Measurements from ENCODE around the gene SPTLC3.
"Not testable (repeated sequence)": the region's sequence is repeated elsewhere in the genome, so short reads cannot be mapped to it uniquely, and the experiment has no call there.

SPTLC3 gene

GRCh38 chr20:13008761-13009681 is at the start of gene SPTLC3:
SPTLC3 (plus strand) TSS chr20:13008972; CDS start chr20:13009268, 296 bp downstream.
- no peak for DNase-seq

- no peak for DNase-seq
These were observed 47.0 kb upstream of the SPTLC3 start for GRCh38 chr20:12961725-12962124.

GRCh38 chr20:12962895-12963294 is 45.9 kb upstream of the SPTLC3 start:
- no peak for DNase-seq

GRCh38 chr20:12963416-12963815 is 45.4 kb upstream of the SPTLC3 start:
- DNase-seq, result no peak

GRCh38 chr20:12965212-12965869 is 43.4 kb upstream of the SPTLC3 start:
- no peak for DNase-seq

- DNase-seq, result no peak
These were observed 42.9 kb upstream of the SPTLC3 start for GRCh38 chr20:12965870-12966251.

- DNase-seq, result peak; percentile 10
These were observed 42.2 kb upstream of the SPTLC3 start for GRCh38 chr20:12966468-12967085.

- no peak for DNase-seq
These were observed 40.8 kb upstream of the SPTLC3 start for GRCh38 chr20:12967932-12968331.

- no peak for DNase-seq
These were observed 40.3 kb upstream of the SPTLC3 start for GRCh38 chr20:12968472-12968871.

- DNase-seq, result no peak
These were observed 39.6 kb upstream of the SPTLC3 start for GRCh38 chr20:12969071-12969669.

GRCh38 chr20:12970372-12970821 is 38.4 kb upstream of the SPTLC3 start:
- peak; percentile 10 for DNase-seq

GRCh38 chr20:12975833-12976608 is 32.8 kb upstream of the SPTLC3 start:
- DNase-seq, result no peak

- DNase-seq, result no peak
These were observed 32.0 kb upstream of the SPTLC3 start for GRCh38 chr20:12976720-12977309.

GRCh38 chr20:12977328-12978125 is 31.2 kb upstream of the SPTLC3 start:
- no peak for DNase-seq

- no peak for DNase-seq
These were observed 30.7 kb upstream of the SPTLC3 start for GRCh38 chr20:12978126-12978394.

GRCh38 chr20:12978613-12979495 is 29.9 kb upstream of the SPTLC3 start:
- no peak for DNase-seq

GRCh38 chr20:12979713-12980112 is 29.1 kb upstream of the SPTLC3 start:
- not testable (repeated sequence) for DNase-seq

- no peak for DNase-seq
These were observed 26.7 kb upstream of the SPTLC3 start for GRCh38 chr20:12982098-12982497.

- no peak for DNase-seq
These were observed 24.6 kb upstream of the SPTLC3 start for GRCh38 chr20:12984069-12984765.

GRCh38 chr20:12984863-12985262 is 23.9 kb upstream of the SPTLC3 start:
- DNase-seq, result no peak
